HEK293T (cell line): ENCODE data around the gene CASTOR2.
"Not testable (repeated sequence)": the region's sequence is repeated elsewhere in the genome, so short reads cannot be mapped to it uniquely, and the experiment has no call there.

ENCODE experiments used
- BHLHE40 ChIP-seq: fragments of 450-650 bp; IDR thresholded peaks from 2 replicates; pipeline ENCODE4 v1.6.1; 2016; ENCODE audit warnings: mild to moderate bottlenecking, moderate library complexity, borderline replicate concordance
- ELF4 ChIP-seq: fragments of 450-650 bp; IDR thresholded peaks from 2 replicates; pipeline ENCODE4 v1.6.1; 2017; ENCODE audit warnings: antibody characterized with exemption
- FOXA1 ChIP-seq: fragments of 450-650 bp; IDR thresholded peaks from 2 replicates; pipeline ENCODE4 v1.6.1; 2016; ENCODE audit warnings: mild to moderate bottlenecking
- FOXK2 ChIP-seq: fragments of 450-650 bp; IDR thresholded peaks from 2 replicates; pipeline ENCODE4 v1.6.1; 2016; ENCODE audit warnings: mild to moderate bottlenecking
- FOXM1 ChIP-seq: fragments of 450-650 bp; IDR thresholded peaks from 2 replicates; pipeline ENCODE4 v1.6.1; 2017; ENCODE audit warnings: mild to moderate bottlenecking, borderline replicate concordance
- HDGF ChIP-seq: fragments of 450-650 bp; IDR thresholded peaks from 2 replicates; pipeline ENCODE4 v1.6.1; 2017; ENCODE audit warnings: antibody characterized with exemption, borderline replicate concordance
- L3MBTL2 ChIP-seq: fragments of 450-650 bp; conservative IDR thresholded peaks from 2 replicates; pipeline ENCODE4 v1.6.1; 2016; ENCODE audit warnings: mild to moderate bottlenecking
- LEF1 ChIP-seq: fragments of 450-650 bp; IDR thresholded peaks from 2 replicates; pipeline ENCODE4 v1.6.1; 2017; ENCODE audit warnings: mild to moderate bottlenecking, borderline replicate concordance
- SUZ12 ChIP-seq: fragments of 450-650 bp; IDR thresholded peaks from 2 replicates; pipeline ENCODE4 v1.6.1; 2016; ENCODE audit warnings: mild to moderate bottlenecking
- TARDBP ChIP-seq: fragments of 450-650 bp; IDR thresholded peaks from 2 replicates; pipeline ENCODE4 v1.6.1; 2016
- ZNF384 ChIP-seq: fragments of 450-650 bp; IDR thresholded peaks from 2 replicates; pipeline ENCODE4 v1.6.1; 2016
- TF ChIP-seq, protein P1 (sequence below): fragments of 450-650 bp; IDR thresholded peaks from 2 replicates; pipeline ENCODE4 v1.6.1; 2016

DNA sequence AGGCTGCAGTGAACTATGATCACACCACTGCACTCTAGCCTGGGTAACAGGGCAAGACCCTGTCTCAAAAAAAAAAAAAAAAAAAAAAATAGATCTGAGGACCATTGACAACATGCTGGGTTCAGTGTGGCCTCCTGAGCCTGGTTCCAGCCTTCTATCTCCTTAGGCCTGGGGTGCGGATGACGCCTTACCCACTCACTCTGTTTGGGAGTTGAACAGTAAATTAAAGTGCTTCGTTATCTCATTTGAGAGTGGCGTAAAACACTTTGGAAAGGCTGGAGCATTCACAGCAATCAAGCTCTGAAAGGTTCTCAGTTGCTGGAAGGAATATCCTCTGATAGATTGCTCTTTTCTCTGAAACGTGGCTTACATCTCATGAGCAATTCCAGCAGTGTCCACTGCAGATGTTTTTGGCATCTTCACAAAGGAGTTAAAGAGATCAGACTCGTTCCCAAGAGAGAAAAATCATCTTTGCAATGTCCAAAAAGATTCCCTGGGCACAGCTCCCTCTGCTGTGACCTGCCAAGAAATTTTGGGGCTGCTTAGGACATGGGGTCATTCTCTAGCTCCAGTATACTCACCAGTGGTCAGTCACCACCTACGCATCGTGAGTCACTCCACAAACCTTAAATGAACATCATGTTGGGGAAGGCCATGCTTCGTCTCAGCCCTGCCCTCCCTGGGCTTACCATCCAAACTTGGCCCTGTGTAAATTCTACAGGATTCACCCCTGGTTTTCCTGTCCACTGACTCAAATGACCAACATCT is 23.0 kb upstream of the CASTOR2 start:
- TF ChIP-seq, protein P1, sequence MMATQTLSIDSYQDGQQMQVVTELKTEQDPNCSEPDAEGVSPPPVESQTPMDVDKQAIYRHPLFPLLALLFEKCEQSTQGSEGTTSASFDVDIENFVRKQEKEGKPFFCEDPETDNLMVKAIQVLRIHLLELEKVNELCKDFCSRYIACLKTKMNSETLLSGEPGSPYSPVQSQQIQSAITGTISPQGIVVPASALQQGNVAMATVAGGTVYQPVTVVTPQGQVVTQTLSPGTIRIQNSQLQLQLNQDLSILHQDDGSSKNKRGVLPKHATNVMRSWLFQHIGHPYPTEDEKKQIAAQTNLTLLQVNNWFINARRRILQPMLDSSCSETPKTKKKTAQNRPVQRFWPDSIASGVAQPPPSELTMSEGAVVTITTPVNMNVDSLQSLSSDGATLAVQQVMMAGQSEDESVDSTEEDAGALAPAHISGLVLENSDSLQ: not testable (repeated sequence)
- not testable (repeated sequence) for TF ChIP-seq SUZ12, BHLHE40, ZNF384, ELF4, HDGF, FOXM1, FOXK2, L3MBTL2, LEF1, TARDBP, FOXA1
